Activated naive CD4-positive, alpha-beta T cell treated with anti-CD3 and anti-CD28 coated beads for 36 hours (primary cell): ENCODE results near the gene NKAIN2. TPM values are rescaled to one million over a fixed set of nuclear protein-coding genes. Genes with fewer than 3 reads are reported as not detected.
"Not testable (repeated sequence)": the region's sequence is repeated elsewhere in the genome, so short reads cannot be mapped to it uniquely, and the experiment has no call there.

Experiments
- CTCF ChIA-PET: fragments of 350-600 bp; sonication (Branson Sonifier 250); formaldehyde crosslinking; loops from one replicate; lab custom pipeline; 2021; ENCODE audit warnings: antibody characterized with exemption; lab: Charles Lee
- DNase-seq: peaks from one replicate; pipeline ENCODE4 v3.0.0-alpha.2; 2020
- H3K27ac Mint-ChIP-seq: one replicate; pipeline ENCODE4 v1.8.0; 2021; ENCODE audit warnings: mild to moderate bottlenecking, mixed read lengths
- H3K27me3 Mint-ChIP-seq: one replicate; pipeline ENCODE4 v1.8.0; 2021; ENCODE audit warnings: low read depth, mixed read lengths
- H3K36me3 Mint-ChIP-seq: one replicate; pipeline ENCODE4 v1.8.0; 2021; ENCODE audit warnings: low read depth, mixed read lengths
- H3K4me1 Mint-ChIP-seq: one replicate; pipeline ENCODE4 v1.8.0; 2021; ENCODE audit warnings: low read depth, mixed read lengths
- H3K4me3 Mint-ChIP-seq: one replicate; pipeline ENCODE4 v1.8.0; 2021; ENCODE audit warnings: mild to moderate bottlenecking, moderate library complexity, mixed read lengths
- H3K9me3 Mint-ChIP-seq: one replicate; pipeline ENCODE4 v1.8.0; 2021; ENCODE audit warnings: mixed read lengths
- intact Hi-C: fragments of 100-400 bp; cut with micrococcal nuclease; formaldehyde crosslinking; loops from one replicate; pipeline ENCODE4 v1.15.1; 2023
- total RNA-seq, 2 experiments: library from RNA; stranded (reverse); gene quantifications; one replicate each; pipeline ENCODE4 v1.2.3, GENCODE V29; 2021

Gene NKAIN2
- total RNA-seq, 2 experiments from 2014 or later: not detected

- H3K36me3 Mint-ChIP-seq: no peaks in the 10 kb centered on the region
Observed at GRCh38 chr6:123901436-123901835, 97.8 kb downstream of the NKAIN2 start.

GRCh38 chr6:123902738-123903313, 99.2 kb downstream of the NKAIN2 start:
- H3K4me1 Mint-ChIP-seq: no peaks in the 10 kb centered on the region
- CTCF ChIA-PET: no interaction called here
- no peaks in the 10 kb centered on the region for H3K36me3 Mint-ChIP-seq
- H3K4me3 Mint-ChIP-seq: no peak overlapping the region
- no peaks in the 10 kb centered on the region for H3K27me3 Mint-ChIP-seq
- no peak for DNase-seq
- H3K9me3 Mint-ChIP-seq: no peaks in the 10 kb centered on the region
- intact Hi-C loops: no loop called here
- H3K27ac Mint-ChIP-seq: no peak overlapping the region

More at GRCh38 chr6:123901436-123901835, 97.8 kb downstream of the NKAIN2 start:
- DNase-seq: no peak
- Mint-ChIP-seq H3K4me1 (no peaks in the 10 kb centered on the region), H3K27me3 (no peaks in the 10 kb centered on the region), H3K9me3 (no peaks in the 10 kb centered on the region), H3K4me3 (no peak overlapping the region), H3K27ac (no peak overlapping the region)
- intact Hi-C loops: no loop called here
- CTCF ChIA-PET: no interaction called here

- intact Hi-C loops: no loop called here
- Mint-ChIP-seq H3K9me3 (no peaks in the 10 kb centered on the region), H3K27me3 (no peaks in the 10 kb centered on the region), H3K36me3 (no peaks in the 10 kb centered on the region), H3K4me3 (no peak overlapping the region), H3K4me1 (no peaks in the 10 kb centered on the region), H3K27ac (no peak overlapping the region)
- CTCF ChIA-PET: no interaction called here
- no peak for DNase-seq
Observed at GRCh38 chr6:123904228-123904627, 100.6 kb downstream of the NKAIN2 start.

GRCh38 chr6:123908797-123909196, 105.1 kb downstream of the NKAIN2 start:
- Mint-ChIP-seq H3K9me3 (no peaks in the 10 kb centered on the region), H3K27ac (no peak overlapping the region), H3K4me1 (no peaks in the 10 kb centered on the region), H3K27me3 (no peaks in the 10 kb centered on the region), H3K4me3 (no peak overlapping the region), H3K36me3 (no peaks in the 10 kb centered on the region)
- DNase-seq: no peak
- CTCF ChIA-PET: no interaction called here
- intact Hi-C loops: no loop called here

GRCh38 chr6:123909989-123910388, 106.3 kb downstream of the NKAIN2 start:
- Mint-ChIP-seq H3K27me3 (no peaks in the 10 kb centered on the region), H3K4me3 (no peak overlapping the region), H3K4me1 (no peaks in the 10 kb centered on the region), H3K9me3 (peaks cover 1% of the 10 kb centered on the region), H3K36me3 (no peaks in the 10 kb centered on the region), H3K27ac (no peak overlapping the region)
- CTCF ChIA-PET: no interaction called here
- no peak for DNase-seq
- intact Hi-C loops: no loop called here

- no peak for DNase-seq
- CTCF ChIA-PET: no interaction called here
Observed at GRCh38 chr6:123913863-123914262, 110.2 kb downstream of the NKAIN2 start.

GRCh38 chr6:123923379-123923778, 119.7 kb downstream of the NKAIN2 start:
- intact Hi-C loops, CTCF ChIA-PET, DNase-seq, H3K4me3 Mint-ChIP-seq, H3K27ac Mint-ChIP-seq, H3K9me3 Mint-ChIP-seq, H3K4me1 Mint-ChIP-seq, H3K27me3 Mint-ChIP-seq, H3K36me3 Mint-ChIP-seq: not testable (repeated sequence)

More at GRCh38 chr6:123913863-123914262, 110.2 kb downstream of the NKAIN2 start:
- Mint-ChIP-seq H3K36me3 (no peaks in the 10 kb centered on the region), H3K27ac (no peak overlapping the region), H3K4me3 (no peak overlapping the region), H3K27me3 (no peaks in the 10 kb centered on the region), H3K9me3 (peaks cover 1% of the 10 kb centered on the region), H3K4me1 (no peaks in the 10 kb centered on the region)
- intact Hi-C loops: no loop called here

GRCh38 chr6:123925350-123925749, 121.7 kb downstream of the NKAIN2 start:
- CTCF ChIA-PET: no interaction called here
- Mint-ChIP-seq H3K36me3 (no peaks in the 10 kb centered on the region), H3K4me1 (no peaks in the 10 kb centered on the region), H3K27ac (no peak overlapping the region), H3K27me3 (no peaks in the 10 kb centered on the region), H3K9me3 (peaks cover 3% of the 10 kb centered on the region), H3K4me3 (no peak overlapping the region)
- intact Hi-C loops: no loop called here
- DNase-seq: no peak

GRCh38 chr6:123925842-123926399, 122.3 kb downstream of the NKAIN2 start:
- Mint-ChIP-seq H3K4me1 (no peaks in the 10 kb centered on the region), H3K27me3 (no peaks in the 10 kb centered on the region), H3K36me3 (no peaks in the 10 kb centered on the region), H3K9me3 (peaks cover 3% of the 10 kb centered on the region), H3K4me3 (no peak overlapping the region), H3K27ac (no peak overlapping the region)
- intact Hi-C loops: no loop called here
- CTCF ChIA-PET: interaction anchor here (0.6 kb wide), 1 partner anchor 363 kb away, joined by 3 read pairs; no protein-coding TSS in a partner anchor
- no peak for DNase-seq

- intact Hi-C loops: no loop called here
- Mint-ChIP-seq H3K9me3 (peaks cover 3% of the 10 kb centered on the region), H3K36me3 (no peaks in the 10 kb centered on the region), H3K4me3 (no peak overlapping the region), H3K27me3 (no peaks in the 10 kb centered on the region), H3K4me1 (no peaks in the 10 kb centered on the region), H3K27ac (no peak overlapping the region)
- DNase-seq: no peak
- CTCF ChIA-PET: interaction anchor here (1.6 kb wide), 1 partner anchor 15 kb away, joined by 3 read pairs; no protein-coding TSS in a partner anchor
Observed at GRCh38 chr6:123928529-123928928, 124.9 kb downstream of the NKAIN2 start.

- no peaks in the 10 kb centered on the region for H3K9me3 Mint-ChIP-seq
- no peak overlapping the region for H3K4me3 Mint-ChIP-seq
- intact Hi-C loops: no loop called here
- H3K27me3 Mint-ChIP-seq: no peaks in the 10 kb centered on the region
- DNase-seq: no peak
- CTCF ChIA-PET: no interaction called here
- H3K36me3 Mint-ChIP-seq: no peaks in the 10 kb centered on the region
- no peak overlapping the region for H3K27ac Mint-ChIP-seq
- no peaks in the 10 kb centered on the region for H3K4me1 Mint-ChIP-seq
Observed at GRCh38 chr6:123931928-123932327, 128.3 kb downstream of the NKAIN2 start.

GRCh38 chr6:123940551-123940950, 136.9 kb downstream of the NKAIN2 start:
- CTCF ChIA-PET: interaction anchor here (0.7 kb wide), 1 partner anchor 93 kb away, joined by 3 read pairs; no protein-coding TSS in a partner anchor
- DNase-seq: no peak
- intact Hi-C loops: no loop called here
- H3K36me3 Mint-ChIP-seq: no peaks in the 10 kb centered on the region
- no peaks in the 10 kb centered on the region for H3K4me1 Mint-ChIP-seq
- H3K27ac Mint-ChIP-seq: no peak overlapping the region
- H3K9me3 Mint-ChIP-seq: no peaks in the 10 kb centered on the region
- H3K27me3 Mint-ChIP-seq: no peaks in the 10 kb centered on the region
- no peak overlapping the region for H3K4me3 Mint-ChIP-seq

- Mint-ChIP-seq H3K4me1 (no peaks in the 10 kb centered on the region), H3K9me3 (no peaks in the 10 kb centered on the region), H3K36me3 (no peaks in the 10 kb centered on the region), H3K27ac (no peak overlapping the region), H3K27me3 (no peaks in the 10 kb centered on the region), H3K4me3 (no peak overlapping the region)
- DNase-seq: no peak
- CTCF ChIA-PET: no interaction called here
- intact Hi-C loops: no loop called here
Observed at GRCh38 chr6:123941855-123942254, 138.2 kb downstream of the NKAIN2 start.
